Stimulated activated CD4-positive, alpha-beta T cell treated with anti-CD3 and anti-CD28 coated beads, Interleukin-4, amount 100 ng/mL, for 24 hours (primary cell): ENCODE results near the gene FTSJ3.
"Not testable (repeated sequence)": the region's sequence is repeated elsewhere in the genome, so short reads cannot be mapped to it uniquely, and the experiment has no call there.

Source experiments
- DNase-seq: peaks from one replicate; pipeline ENCODE4 v3.0.0-alpha.2; 2020

The FTSJ3 gene, protein sequence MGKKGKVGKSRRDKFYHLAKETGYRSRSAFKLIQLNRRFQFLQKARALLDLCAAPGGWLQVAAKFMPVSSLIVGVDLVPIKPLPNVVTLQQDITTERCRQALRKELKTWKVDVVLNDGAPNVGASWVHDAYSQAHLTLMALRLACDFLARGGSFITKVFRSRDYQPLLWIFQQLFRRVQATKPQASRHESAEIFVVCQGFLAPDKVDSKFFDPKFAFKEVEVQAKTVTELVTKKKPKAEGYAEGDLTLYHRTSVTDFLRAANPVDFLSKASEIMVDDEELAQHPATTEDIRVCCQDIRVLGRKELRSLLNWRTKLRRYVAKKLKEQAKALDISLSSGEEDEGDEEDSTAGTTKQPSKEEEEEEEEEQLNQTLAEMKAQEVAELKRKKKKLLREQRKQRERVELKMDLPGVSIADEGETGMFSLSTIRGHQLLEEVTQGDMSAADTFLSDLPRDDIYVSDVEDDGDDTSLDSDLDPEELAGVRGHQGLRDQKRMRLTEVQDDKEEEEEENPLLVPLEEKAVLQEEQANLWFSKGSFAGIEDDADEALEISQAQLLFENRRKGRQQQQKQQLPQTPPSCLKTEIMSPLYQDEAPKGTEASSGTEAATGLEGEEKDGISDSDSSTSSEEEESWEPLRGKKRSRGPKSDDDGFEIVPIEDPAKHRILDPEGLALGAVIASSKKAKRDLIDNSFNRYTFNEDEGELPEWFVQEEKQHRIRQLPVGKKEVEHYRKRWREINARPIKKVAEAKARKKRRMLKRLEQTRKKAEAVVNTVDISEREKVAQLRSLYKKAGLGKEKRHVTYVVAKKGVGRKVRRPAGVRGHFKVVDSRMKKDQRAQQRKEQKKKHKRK

DNA sequence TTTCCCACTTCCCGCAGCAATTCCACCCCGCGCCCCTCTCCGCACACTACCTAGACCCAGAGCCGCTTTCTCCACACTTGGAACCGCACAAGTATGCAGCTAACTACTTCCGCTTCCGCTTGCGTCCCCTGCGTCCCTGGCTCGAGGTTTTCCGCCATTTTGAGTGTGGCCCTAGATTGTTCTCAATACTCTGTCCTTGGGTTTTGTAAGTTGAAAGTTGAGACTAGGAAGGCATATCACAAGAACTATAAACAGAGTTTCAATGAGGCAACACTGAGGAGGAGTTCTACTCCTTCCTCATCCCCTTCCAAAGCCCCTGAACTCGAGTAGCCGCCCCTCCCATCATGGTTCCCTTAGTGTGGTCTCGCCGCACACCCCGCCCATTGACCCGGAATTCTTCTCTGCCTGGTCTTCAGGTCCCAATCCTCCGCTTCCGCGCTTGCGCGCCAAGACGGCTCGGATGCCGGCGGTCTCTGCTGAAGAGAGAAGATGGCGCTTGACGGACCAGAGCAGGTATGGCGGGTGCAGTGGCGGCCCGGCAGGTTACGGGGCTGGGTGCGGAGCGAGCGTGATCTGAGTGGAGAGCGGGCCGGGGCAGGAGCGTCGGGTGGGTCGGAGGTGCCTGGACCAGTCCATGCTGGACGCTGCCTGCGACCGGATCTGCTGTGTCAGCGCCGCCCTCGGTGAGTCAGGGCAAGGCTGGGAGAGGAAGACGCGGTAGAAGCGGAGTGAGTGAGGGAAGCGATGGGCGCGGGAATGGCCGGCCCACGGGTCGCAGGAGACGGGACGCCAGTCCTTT is at the start of gene FTSJ3, which contains the start of gene PSMC5:
TSS of gene FTSJ3 (minus strand) at position 662 of the 799 bp plus-strand sequence. CDS start 761 bp downstream, outside the sequence.
TSS of gene PSMC5 (plus strand) at position 430 of the 799 bp plus-strand sequence. CDS start at position 490, 60 bp downstream.
- peak; percentile 97 for DNase-seq

DNA sequence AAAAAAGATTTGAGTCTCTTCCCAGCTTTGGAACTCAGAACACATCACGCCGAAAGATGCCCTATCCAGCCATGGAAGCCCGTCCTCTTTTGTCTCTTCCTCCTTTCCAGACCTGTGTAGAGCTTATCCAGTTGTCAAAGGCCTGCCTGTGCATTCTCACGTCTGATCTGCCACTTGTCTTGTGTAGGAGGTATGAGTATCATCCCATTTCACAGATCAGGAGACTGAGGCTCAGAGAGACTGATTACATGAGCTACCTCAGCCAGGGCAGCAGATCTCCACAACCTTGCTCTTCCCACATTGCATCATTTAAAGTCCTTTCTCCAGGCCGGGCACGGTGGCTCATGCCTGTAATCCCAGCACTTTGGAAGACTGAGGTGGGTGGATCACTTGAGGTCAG is 47.2 kb upstream of the FTSJ3 start:
- DNase-seq: not testable (repeated sequence)

DNA sequence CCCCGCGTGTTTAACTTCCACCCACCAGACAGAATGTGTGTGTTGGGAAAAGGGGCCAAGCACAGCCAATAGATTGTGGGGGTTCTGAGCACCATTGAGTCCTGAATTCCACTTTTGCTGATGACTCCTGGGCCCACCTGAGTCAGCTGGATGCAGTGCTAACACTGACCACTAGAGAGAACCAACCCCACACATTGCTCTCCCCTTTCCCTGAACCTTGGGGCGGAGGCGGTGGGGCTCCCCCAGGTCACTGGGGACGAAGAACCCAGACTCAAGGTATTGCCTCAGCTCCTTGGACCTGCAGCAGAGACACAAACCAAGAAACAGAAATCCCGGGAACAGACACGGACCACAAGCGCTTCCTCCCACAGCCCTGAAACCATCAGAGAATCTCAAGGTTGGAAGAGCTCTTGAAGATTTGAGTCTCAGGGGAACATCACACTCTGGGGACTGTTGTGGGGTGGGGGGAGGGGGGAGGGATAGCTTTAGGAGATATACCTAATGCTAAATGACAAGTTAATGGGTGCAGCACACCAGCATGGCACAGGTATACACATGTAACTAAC is 46.7 kb upstream of the FTSJ3 start:
- DNase-seq: not testable (repeated sequence)

DNA sequence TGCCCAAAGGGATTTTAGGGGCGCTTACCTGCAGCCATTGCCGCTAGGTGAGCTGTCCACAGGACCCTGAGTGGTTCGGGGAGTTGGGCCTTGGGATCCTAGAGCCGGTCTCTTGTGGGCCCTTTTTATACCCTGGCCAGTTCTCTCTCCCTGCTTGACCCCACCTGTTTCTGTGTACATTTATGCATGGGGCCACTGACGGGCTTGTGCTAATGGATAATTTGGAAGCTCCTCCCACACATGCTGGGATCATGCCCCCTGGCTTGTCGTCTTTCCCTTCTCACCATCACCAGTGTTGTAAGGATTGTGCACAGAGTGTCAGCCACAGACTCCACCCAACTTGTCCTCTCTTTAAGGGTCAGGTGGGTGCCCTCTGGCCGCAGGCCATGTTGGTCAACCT is 46.1 kb upstream of the FTSJ3 start, which contains the start of gene CSH2:
TSS of gene CSH2 (minus strand) at position 101 of the 400 bp plus-strand sequence. CDS start at position 38, 63 bp downstream.
- not testable (repeated sequence) for DNase-seq

DNA sequence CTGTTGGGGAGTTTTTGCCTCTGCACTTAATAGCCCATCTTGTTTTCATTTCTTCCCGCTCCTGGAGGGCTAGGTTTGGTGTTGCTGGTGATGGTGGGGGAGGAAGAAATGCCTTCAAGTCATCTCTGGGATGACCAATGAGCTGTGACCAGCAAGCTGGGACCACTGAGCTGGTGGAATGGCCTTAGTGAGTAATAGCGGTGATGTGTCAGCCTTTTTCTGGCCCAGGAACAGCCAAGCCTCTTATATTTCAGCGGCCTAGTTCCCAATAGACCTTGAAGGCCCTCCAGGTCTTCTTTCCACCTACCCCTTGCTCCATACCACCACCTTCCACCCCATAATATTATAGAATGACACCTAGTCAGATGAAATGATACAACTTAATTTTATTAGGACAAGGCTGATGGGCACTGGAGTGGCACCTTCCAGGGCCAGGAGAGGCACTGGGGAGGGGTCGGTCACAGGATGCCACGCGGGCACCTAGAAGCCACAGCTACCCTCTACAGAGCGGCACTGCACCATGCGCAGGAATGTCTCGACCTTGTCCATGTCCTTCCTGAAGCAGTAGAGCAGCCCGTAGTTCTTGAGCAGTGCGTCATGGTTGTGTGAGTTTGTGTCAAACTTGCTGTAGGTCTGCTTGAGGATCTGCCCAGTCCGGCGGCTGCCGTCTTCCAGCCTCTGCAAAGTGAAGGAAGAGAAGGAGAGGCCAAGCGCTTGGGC is 44.3 kb upstream of the FTSJ3 start:
- not testable (repeated sequence) for DNase-seq

DNA sequence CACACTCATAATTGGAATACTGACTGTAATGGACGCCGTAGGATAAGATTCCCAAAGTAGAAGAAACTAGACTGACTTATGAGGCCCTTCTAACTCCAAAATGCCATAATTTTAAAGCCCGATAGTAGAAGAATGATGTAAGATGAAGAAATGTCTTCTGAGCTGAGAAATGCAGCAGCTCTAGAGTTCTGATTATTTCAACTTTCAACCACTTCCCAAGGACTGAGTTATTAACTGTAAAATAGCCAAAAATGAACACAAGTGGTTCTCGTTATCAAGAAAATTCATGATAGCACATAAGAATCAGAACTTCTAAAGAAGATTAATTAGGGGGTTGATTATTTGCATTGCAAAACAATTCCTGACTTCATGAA is 42.8 kb upstream of the FTSJ3 start:
- not testable (repeated sequence) for DNase-seq

DNA sequence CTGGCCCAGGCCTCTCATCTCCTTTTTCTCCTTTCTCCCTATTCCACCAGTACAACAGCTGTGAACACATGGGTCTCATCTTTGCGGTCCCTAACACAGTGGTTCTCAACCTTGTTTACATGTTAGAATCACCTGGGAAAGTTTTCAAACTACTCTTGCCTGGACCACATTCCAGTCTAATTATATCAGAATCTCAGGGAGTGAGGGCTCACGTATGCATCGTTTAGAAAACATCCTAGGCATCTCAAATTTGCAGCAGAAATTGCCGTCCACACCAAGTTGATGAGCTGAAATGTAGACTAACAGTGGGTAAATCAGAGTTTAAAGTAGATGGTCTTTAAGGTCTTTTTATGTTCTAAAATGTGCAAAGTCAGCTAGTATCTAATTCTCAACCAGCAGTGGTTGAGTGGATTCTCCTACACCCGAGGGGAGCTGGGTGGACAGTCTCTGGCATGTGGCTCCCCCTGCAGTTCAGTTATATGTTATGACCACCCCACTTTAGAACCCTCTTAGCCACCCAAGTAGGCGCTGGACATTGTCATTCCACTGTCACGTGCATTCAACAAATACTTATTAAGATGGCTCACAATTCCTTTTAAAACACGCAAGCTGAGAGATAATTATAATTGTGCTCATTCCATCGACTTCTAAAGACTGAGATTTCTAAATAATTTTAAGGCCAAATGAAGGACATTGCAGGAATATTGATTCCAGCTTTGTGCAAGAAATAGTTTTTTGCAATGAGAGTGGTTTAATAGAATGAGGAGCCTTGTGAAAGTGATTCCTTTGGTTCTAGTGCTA is 42.2 kb upstream of the FTSJ3 start:
- not testable (repeated sequence) for DNase-seq

DNA sequence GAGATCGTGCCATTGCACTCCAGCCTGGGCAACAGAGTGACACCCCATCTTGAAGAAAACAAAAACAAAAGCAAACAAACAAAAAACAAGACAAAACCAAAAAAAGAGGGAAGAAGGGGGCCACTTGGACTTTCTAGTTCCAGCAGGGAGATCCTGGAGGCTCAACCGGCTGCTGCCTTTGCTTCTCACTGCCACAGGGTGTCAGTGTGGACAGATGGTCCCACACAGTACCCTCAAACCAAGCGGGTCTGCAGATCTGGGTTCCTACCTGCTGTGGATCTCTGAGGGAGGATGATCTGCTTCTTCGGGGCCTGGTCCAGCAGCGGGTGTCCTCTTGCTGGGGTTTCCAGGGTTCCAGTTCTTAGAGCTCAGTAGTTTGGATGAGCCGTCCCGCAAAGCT is 39.2 kb upstream of the FTSJ3 start:
- DNase-seq: not testable (repeated sequence)

DNA sequence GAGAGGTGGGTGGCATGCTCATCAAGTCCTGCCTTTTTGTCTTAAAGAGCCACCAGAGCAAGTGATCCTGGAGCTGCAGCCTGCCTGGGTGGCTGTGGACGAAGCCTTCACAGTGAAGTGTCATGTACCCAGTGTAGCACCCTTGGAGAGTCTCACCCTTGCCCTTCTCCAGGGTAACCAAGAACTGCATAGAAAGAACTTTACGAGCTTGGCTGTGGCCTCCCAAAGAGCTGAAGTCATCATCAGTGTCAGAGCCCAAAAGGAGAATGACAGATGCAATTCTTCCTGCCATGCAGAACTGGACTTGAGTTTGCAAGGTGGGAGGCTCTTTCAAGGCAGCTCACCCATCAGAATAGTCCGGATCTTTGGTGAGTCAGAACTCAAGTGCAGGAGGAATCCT is 31.8 kb upstream of the FTSJ3 start:
- DNase-seq: no peak

DNA sequence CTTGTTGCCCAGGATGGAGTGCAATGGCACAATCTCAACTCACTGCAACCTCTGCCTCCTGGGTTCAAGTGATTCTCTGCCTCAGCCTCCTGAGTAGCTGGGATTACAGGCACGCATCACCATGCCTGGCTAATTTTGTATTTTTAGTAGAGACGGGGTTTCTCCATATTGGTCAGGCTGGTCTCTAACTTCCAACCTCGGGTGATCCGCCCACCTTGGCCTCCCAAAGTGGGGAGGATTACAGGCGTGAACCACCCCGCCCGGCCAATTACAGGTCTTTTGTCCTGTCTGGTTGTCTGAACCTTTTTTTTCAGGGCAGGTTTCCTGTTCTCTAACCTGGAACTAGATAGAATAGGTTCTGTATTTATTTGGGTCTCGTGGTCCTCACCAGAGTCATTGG is 29.0 kb upstream of the FTSJ3 start:
- DNase-seq: not testable (repeated sequence)

DNA sequence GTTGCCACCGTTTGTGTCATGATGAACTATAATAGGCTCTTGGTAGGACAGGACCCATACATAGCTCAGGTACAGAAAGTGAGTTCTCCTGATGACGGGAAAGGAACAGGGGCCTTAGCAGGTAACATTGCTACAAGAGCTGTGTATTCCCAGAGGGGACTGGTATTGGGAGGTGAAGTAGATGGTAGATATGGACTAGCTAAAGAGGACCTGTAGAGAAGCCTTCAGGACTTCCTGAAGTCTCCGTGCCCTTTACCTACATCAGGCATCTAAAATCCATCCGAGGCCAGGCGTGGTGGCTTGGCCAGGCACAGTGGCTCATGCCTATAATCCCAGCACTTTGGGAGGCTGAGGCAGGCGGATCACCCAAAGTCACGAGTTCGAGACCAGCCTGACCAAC is 27.7 kb upstream of the FTSJ3 start:
- no peak for DNase-seq

DNA sequence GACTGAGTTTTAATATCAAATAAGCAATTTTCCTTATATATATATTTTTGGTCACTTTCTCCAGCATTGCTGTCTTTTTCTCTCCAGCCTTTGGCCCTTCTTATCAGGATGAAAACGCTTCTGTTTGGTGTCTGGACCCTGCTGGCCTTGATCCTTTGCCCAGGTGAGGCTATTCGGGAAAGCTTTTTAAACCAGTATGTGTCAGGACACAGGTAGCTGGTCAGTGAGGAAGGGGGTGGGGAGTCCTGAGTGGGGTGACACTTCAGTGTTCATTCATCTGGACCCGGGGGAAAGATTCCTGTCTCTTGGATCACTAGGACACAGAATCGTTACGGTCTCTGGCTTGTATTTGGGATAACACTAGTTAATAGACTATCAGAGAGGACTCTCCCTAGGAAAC is 27.2 kb upstream of the FTSJ3 start:
- DNase-seq: no peak

DNA sequence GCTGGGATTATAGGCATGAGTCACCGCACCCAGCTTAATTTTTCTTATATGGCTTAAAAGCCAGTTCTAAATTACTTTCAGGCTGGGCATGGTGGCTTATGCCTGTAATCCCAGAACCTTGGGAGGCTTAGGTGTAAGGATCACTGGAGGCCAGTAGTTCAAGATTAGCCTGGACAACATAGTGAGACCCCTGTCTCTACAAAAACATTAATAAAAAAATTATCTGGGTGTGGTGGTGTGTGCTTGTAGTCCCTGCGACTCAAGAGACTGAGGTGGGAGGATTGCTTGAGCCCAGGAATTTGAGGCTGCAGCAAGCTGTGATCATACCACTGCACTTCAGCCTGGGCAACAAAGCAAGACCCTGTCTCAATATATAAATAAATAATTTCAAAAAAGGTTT is 25.8 kb upstream of the FTSJ3 start:
- no peak for DNase-seq

DNA sequence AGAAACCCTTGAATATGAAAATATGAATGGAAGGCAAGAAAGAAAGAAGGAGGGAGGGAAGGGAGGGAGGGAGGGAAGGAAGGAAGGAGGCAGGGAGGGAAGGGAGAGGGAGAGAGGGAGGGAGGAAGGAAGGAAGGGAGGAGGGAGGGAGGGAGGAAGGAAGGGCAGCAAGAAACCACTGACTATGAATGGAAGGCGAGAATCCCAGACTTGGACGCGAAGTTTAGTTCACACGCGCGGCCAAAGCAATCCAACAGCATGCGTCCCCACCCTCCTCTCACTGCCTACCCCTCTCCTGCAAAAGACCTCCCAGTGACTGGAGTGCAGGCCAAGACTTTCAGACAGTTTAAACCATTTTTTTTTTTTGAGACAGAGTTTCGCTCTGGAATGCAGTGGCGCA is 22.9 kb upstream of the FTSJ3 start:
- no peak for DNase-seq

DNA sequence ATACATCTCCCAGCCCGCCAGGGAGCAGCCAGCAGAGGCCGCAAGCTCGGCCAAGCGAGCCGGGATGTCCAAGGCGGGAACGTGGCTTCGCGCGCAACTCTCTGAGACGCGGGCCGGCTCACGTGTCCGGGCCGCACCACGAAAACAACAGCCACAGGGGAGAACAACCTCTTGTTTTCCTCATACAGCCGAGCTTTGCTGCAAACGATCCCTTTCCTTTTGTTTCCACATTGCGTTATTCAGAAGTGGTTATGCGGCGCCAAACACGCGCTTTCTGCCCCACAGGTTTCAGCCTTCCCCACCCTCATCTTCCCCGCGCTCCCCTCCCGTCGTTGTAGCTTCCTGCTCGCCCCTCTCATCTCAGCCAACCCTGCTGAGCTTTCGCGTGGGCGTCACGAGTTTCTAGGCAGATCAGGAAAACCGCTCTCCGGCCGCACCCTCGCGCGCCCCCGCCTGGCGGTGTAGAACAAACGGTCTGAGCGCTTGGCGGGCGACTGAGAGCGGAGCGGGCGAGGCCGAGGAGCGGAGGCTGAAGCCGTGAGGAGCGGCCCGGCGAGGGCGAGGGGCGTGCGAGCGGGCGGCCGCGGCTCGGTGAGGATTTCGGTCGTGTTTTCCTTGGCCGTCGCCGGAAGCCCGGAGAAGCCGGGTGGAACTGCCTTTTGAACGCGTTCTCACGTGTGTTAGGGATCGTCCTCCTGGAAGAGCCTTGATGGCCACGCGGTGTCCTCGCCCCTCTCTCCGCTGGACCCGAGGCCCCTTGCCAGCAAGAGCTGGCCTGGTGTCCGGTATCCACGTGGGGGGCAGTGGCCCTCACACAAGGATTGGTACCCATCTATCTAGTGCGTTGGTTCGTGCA is 21.6 kb upstream of the FTSJ3 start:
- peak; percentile 99 for DNase-seq

DNA sequence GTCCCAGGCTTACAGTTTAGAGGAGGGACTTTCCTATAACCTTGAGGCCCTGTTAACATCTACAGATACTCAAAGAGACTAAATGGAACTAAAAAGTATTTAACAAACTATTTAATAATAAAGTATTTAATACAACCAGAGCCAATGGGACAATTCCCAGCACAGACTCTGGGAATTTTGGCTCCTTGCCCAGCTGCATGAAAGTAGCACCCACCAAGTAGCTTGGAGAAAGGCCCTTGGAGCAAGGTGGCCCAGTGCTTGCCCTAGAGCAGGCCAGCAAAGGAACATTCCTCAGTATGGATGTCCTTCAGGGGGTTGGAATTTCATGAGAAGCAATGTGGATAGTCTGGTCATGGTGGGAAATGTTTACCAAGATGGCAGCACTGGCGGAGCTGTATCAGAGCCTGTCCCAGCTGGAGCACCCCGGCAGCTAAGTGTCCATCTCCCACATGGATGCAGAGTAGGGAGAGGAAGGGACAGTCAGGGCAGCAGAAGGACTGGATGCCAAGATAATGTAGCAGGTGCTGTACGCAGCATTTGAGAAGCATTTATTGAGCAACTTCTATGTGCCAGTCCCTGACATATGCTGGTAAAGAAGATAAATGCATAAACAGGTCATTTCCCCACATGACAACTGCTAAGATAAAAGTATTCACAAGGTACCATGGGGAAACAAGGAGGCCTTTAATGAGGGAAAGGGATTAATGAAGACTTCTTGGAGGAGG is 20.2 kb upstream of the FTSJ3 start:
- no peak for DNase-seq

DNA sequence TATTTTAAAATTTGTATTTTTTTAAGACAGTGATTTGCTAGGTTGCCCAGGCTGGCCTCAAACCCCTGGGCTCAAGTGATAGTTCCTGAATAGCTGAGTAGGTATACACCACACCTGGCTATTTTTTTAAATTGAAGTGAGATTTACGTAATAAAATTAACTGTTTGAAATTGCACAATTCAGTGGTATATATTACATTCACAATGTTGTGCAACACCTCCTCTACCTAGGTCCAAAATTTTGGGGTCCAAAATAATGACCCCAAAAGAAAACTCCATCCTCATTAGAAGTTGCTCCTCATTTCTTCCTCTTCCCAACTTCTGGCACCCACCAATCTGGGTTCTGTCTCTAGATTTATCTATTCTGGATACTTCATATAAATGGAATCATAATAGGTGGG is 18.0 kb upstream of the FTSJ3 start:
- no peak for DNase-seq

DNA sequence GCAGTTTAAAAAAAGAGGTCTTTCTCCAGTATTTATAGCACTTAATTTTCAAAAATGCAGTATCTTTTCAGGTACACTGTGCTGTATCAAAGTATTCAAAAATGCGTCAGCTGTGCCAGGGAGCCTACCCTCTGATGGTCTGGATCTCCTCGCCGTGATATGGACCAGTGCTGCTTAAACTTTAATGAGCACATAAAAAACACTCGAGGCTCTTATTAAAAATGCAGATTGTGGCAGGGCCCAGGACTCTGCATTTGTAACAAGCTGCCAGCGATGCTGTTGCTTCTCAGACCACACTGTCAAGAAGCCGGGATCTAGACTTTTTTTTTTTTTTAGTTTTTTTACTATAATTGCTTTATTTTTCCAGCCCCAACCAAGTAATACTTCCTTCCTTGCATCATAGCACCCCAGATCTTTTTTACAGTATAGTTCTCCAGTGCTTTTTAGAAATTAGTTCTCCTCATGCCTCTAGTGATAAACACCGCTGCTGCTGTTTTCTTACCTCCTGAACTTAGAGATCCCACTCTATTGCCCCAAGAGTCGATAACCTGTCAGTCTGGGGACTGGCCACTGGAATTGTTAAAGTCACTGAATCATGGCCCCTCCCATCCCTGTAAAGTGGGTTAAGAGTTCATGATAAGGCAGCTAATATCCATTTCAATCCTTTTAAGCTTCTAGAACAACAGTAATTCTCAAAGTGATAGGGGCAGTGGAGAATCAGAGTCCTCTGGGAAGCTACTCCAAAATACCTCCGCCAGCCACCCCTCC is 16.6 kb upstream of the FTSJ3 start:
- DNase-seq: no peak
